ENCODE data around the gene CNKSR1.

CNKSR1 gene

GRCh38 chr1:26184883-26185282, 7.6 kb downstream of the CNKSR1 start:
- no peak for DNase-seq (ENCODE audit: low read depth)

GRCh38 chr1:26187882-26188281, 10.6 kb downstream of the CNKSR1 start:
- DNase-seq (ENCODE audit: low read depth), result no peak

- DNase-seq (ENCODE audit: low read depth), result no peak
Observed at GRCh38 chr1:26188477-26188876, 11.2 kb downstream of the CNKSR1 start.

GRCh38 chr1:26189331-26189730, 12.0 kb downstream of the CNKSR1 start:
- DNase-seq (ENCODE audit: low read depth), result no peak

- no peak for DNase-seq (ENCODE audit: low read depth)
Observed at GRCh38 chr1:26189751-26190275, 12.5 kb downstream of the CNKSR1 start.

GRCh38 chr1:26190373-26190987, 13.2 kb downstream of the CNKSR1 start, which contains the start of gene CATSPER4:
Gene CATSPER4, plus strand, starts transcription at chr1:26190602. Its CDS starts 26 bp downstream, at chr1:26190628.
- DNase-seq (ENCODE audit: low read depth), result no peak

GRCh38 chr1:26191739-26192138, 14.4 kb downstream of the CNKSR1 start:
- DNase-seq (ENCODE audit: low read depth), result no peak

- DNase-seq (ENCODE audit: low read depth), result no peak
Observed at GRCh38 chr1:26195805-26196204, 18.5 kb downstream of the CNKSR1 start.

- no peak for DNase-seq (ENCODE audit: low read depth)
Observed at GRCh38 chr1:26197301-26197700, 20.0 kb downstream of the CNKSR1 start.

GRCh38 chr1:26197813-26198212, 20.5 kb downstream of the CNKSR1 start:
- DNase-seq (ENCODE audit: low read depth), result no peak

- no peak for DNase-seq (ENCODE audit: low read depth)
Observed at GRCh38 chr1:26200413-26200812, 23.1 kb downstream of the CNKSR1 start.

- no peak for DNase-seq (ENCODE audit: low read depth)
Observed at GRCh38 chr1:26203642-26204318, 26.5 kb downstream of the CNKSR1 start.

- DNase-seq (ENCODE audit: low read depth), result no peak
Observed at GRCh38 chr1:26210147-26210870, 33.0 kb downstream of the CNKSR1 start.

GRCh38 chr1:26212726-26213125, 35.4 kb downstream of the CNKSR1 start:
- DNase-seq (ENCODE audit: low read depth), result no peak

GRCh38 chr1:26213335-26213905, 36.1 kb downstream of the CNKSR1 start:
- DNase-seq (ENCODE audit: low read depth), result no peak

GRCh38 chr1:26215246-26215645, 38.0 kb downstream of the CNKSR1 start:
- DNase-seq (ENCODE audit: low read depth), result no peak

- DNase-seq (ENCODE audit: low read depth), result no peak
Observed at GRCh38 chr1:26218906-26219494, 41.7 kb downstream of the CNKSR1 start.

GRCh38 chr1:26220199-26220912, 43.1 kb downstream of the CNKSR1 start:
- DNase-seq (ENCODE audit: low read depth), result no peak

GRCh38 chr1:26221094-26221493, 43.8 kb downstream of the CNKSR1 start:
- DNase-seq (ENCODE audit: low read depth), result no peak

- DNase-seq (ENCODE audit: low read depth), result no peak
Observed at GRCh38 chr1:26224606-26225005, 47.3 kb downstream of the CNKSR1 start.

GRCh38 chr1:26225033-26225831, 47.9 kb downstream of the CNKSR1 start:
- no peak for DNase-seq (ENCODE audit: low read depth)

Data from activated T-helper 1 cell treated with Interleukin-2 at 50 U/mL for 16 hours (primary cell).